Activated naive CD8-positive, alpha-beta T cell treated with anti-CD3 and anti-CD28 coated beads, Interleukin-2, amount 50 U/mL, for 16 hours (primary cell): ENCODE results near the gene KCTD6.

ENCODE experiments used
- DNase-seq: peaks from one replicate; pipeline ENCODE4 v3.0.0-alpha.2; 2020; ENCODE audit warnings: low read depth, low spot score

Gene KCTD6

GRCh38 chr3:58485801-58486435 is 6.0 kb upstream of the KCTD6 start:
- no peak for DNase-seq

DNA sequence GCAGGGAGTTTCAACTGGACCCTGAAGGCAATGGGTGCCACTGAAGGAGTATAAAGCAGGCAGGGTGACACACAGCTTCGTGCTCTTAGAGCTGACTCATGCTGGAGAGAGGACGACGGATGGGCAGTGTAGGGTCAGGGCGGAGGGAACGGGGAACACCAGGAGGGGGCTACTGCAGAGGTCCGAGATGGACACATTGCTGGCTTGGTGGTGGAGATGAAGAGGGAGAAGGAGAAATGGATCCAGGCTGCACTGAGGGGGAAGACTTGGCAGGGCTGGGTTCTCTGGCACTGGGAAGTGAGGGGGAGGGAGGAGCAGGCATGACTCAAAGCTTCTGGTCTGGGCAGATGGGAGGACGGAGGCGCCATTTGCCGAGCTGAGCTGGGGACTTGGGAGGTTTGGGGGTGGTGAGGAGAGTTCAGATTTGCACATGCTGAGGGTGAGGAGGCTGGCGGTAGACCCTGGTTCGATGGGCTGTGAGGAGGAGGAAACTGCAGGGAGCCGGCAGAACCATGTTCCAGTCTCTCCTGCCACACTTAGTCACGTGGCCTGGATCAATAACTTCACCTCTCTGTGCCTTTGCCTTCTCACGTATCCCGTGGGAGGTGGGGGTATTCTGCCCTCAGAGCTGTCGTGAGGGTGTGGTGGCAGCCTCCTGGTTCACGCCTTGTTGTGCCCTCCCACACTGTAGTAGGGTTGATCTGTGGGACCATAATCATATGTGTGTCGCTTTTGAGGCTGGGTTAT is 4.6 kb upstream of the KCTD6 start:
- DNase-seq, result no peak

DNA sequence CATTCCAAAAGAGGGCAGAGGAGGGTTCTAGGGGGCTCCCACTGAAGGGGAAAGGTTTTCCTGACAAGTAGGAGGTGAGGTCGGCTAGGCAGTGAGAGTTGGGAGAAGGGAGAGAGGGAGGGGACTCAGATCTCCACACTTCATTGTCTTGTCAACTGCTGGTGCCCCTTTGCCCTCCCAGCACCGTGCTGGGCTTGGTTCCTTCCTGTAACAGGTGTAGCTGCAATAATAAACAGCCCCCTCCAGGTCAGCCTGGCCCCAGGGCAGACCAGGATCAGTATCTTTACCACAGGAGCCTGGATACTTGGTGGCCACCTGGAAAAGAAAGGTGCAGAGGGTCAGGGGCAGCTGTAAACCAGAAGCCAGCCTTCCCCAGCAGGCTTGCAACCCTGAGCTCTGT is 2.9 kb upstream of the KCTD6 start:
- DNase-seq, result no peak

GRCh38 chr3:58490860-58491501 is 915 bp upstream of the KCTD6 start:
- no peak for DNase-seq

- DNase-seq, result no peak
Observed at GRCh38 chr3:58492494-58492905, 604 bp downstream of the KCTD6 start.

GRCh38 chr3:58494107-58494506 is 2.2 kb downstream of the KCTD6 start:
- no peak for DNase-seq

- no peak for DNase-seq
Observed at GRCh38 chr3:58495101-58495500, 3.2 kb downstream of the KCTD6 start.

DNA sequence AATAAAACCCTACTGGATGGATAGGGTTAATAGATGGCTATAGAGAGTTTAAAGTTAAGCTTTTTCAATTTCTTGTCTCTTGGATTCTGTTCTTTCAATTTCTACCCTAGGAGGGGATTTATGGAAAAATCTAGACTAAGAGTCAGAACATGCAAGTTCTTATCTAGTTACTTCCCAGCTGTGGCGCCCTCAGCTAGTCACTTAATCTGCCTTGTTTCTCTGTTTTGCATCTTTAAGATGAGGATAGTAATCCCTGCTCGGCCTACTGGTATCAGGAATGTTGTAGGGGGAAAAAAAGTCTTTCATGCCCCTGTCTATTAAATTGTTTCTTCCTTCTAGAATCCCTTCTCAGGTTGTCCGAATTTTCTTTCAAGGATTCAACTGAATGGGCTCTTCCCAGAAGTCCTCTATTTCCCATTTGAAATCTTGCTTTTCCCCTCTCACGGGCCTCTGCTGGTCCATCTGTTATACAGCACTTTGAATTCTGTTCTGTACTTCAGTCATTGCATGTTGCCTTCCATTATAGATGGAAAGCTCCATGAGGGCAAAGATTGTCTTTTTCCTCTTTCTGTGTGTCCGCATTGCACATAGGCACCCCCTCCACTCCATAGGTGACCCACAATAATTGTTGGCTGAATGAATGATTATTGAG is 4.4 kb downstream of the KCTD6 start:
- no peak for DNase-seq

DNA sequence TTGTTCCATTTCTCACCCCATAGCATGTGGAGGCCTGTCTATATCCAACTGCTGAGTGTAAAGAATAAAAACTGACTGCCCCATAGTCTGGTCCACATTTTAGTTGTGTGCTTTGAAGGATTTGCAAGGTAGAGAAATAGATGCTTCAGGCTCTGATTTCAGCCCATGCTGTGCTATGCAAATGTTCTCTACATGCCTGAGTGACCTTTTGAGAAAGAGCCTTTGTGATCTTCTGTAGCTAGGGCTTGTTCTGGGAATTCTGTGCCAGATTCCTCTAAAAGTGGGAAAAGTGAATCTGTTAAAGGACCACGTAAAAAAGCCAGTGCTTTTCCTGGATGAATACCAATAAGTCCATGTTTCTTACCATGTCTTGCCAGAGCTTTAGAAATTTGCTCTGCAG is 5.2 kb downstream of the KCTD6 start:
- DNase-seq, result no peak

DNA sequence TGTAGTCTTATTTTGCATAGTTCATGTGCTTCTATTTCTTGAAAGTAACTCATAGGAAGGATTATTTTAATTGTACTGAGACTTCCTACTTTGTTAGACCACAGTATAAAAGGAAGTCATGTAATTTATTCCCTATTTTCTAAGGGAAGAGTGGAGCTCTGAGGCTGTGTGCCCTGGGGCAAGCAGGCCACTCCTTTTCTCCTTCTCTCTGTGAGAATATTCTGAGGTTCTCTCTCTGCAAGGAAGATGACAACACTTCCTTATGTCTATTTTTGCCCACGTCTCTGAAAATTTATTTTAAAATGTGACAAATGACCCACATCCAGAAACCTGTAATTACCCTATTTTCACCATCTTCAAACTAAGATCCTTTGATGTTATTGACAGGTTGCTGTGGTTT is 11.0 kb downstream of the KCTD6 start:
- DNase-seq, result no peak

- DNase-seq, result no peak
Observed at GRCh38 chr3:58507356-58508078, 15.6 kb downstream of the KCTD6 start.

GRCh38 chr3:58508437-58508836 is 16.5 kb downstream of the KCTD6 start:
- DNase-seq, result no peak

DNA sequence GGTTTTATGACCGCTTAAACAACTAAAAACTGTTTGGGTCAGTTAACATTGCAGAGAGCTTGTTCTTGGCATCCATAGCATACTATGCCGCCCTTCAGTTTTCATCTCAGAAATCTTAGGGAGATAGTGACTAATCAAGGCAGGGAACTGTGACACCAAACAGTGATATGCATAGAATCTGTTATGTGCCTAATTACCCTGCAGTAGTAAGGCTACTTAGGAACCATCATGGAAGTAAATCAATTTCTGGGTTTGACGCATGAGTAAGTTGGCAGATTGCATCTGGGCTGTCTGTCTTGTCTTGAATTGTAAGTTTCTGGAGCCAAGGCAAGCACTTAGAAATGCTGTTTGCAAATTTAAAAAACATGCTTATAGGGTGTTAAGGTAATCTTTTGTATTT is 22.5 kb downstream of the KCTD6 start:
- DNase-seq, result no peak

GRCh38 chr3:58518291-58518789 is 26.4 kb downstream of the KCTD6 start:
- DNase-seq, result no peak

GRCh38 chr3:58519668-58520402 is 27.9 kb downstream of the KCTD6 start:
- no peak for DNase-seq

GRCh38 chr3:58520403-58521335 is 28.8 kb downstream of the KCTD6 start:
- DNase-seq, result no peak

DNA sequence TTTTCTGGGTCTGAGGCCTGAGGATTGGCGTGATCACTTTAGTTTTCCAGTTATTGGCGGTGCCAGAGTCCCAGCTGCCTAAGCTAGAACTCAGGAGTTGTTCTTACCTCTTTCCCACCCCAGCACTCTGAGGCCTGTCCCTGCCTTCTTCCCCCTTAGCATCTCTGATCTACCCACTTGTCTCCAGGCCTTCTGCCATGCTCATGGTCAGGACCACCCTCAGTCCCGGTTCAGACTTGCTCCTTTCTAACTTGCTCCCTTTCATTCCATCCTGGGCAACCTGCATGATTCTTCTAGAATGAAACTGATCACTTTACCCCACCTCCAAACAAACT is 29.4 kb downstream of the KCTD6 start:
- no peak for DNase-seq

DNA sequence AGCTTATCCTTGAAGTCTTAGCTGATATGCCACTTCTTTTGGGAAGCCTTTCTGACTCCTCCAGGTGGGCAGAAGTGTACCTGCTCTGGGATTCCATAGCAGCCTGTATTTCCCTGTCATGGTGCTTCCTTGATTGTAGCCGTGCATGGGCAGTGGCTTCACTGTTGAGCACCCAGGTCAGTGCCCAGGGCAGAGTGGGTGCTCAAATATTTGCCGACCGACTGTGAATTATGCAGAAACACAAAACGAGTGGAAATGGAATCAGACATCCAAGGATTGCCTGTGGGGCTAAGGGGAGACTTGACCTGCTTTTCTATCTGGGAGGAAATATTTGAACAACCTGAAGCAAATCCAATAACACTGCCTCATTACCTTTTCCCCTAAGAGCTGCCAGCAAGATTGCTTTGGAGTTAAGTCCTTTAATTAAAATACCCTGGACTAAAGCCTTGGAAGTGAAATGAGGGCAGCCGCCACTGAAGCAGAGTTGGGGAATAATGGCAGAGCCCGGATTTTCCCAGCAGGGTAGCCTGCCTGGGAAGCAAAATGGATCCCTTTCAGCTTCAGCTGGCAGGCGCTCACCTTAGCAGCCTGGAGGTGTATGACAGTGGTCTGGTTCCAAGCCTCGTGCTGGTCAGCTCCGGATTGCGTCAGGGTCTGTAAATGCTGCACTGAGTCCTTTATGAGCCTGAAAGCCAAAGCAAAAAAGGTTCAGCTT is 30.2 kb downstream of the KCTD6 start:
- DNase-seq, result no peak

- no peak for DNase-seq
Observed at GRCh38 chr3:58522759-58523425, 31.0 kb downstream of the KCTD6 start.
